ENCODE measurements around the gene SRSF5. TPM values are rescaled to one million over a fixed set of nuclear protein-coding genes. Genes with fewer than 3 reads are reported as not detected.

The SRSF5 gene

DNA sequence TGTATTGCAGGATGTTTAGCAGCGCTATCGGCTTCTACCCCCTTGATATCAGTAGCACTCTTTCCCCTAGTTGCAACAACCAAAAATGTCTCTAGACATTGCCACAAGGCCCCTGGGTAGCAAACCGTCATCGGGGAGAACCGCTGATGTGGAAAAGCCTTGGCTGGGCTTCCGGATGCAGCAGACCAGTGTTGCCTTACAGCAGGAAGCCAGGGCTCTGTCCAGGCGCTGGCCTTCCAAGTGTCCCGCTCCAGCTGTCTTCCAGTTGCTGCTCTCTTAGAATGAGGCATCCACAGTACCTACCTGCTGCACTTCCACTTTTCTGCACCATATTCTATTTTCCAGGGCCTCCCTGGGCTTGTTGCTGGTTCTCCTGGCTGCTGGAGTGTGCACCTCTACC lies 52.7 kb downstream of the SRSF5 start:
- Histone ChIP-seq H2BK15ac (ENCODE audit: low read length) (peak overlapping the region; percentile 13), H3K4me1 (ENCODE audit: control insufficient read depth in 2 of 2, insufficient read depth in 1 of 2, low read depth in 1 of 2, low read length in 2 of 2) (peaks cover 2 to 5% of the 10 kb centered on the region in 2 donors), H2BK120ac (ENCODE audit: low read depth, low read length) (peak overlapping the region; percentile 8), H3K4me3 (ENCODE audit: low read length in 2 of 2) (no peak overlapping the region), H3K36me3 (replicated peaks in 1 of 2; ENCODE audit: control insufficient read depth in 2 of 2, insufficient read depth in 2 of 2, low read length in 2 of 2) (no peaks in the 10 kb centered on the region), H3K27ac (replicated peaks; ENCODE audit: low read length) (no peak overlapping the region), H3K9me3 (replicated peaks in 1 of 2; ENCODE audit: control insufficient read depth in 2 of 2, insufficient read depth in 1 of 2, low read depth in 1 of 2, low read length in 2 of 2) (peaks cover 0 to 2% of the 10 kb centered on the region in 2 donors), H3K9ac (ENCODE audit: low read depth, low read length, poor library complexity) (no peak overlapping the region), H3K14ac (ENCODE audit: low read length) (peak overlapping the region; percentile 9), H2BK5ac (ENCODE audit: low read length) (no peak overlapping the region), H3K79me1 (ENCODE audit: low read depth, low read length) (no peaks in the 10 kb centered on the region), H4K91ac (ENCODE audit: low read depth, low read length, poor library complexity) (no peak overlapping the region), H3K23ac (ENCODE audit: low read depth, low read length, poor library complexity) (no peak overlapping the region), H2AK5ac (ENCODE audit: low read depth, low read length) (no peak overlapping the region), H2BK12ac (ENCODE audit: low read length) (peak overlapping the region; percentile 59), H3K18ac (ENCODE audit: low read length) (peak overlapping the region; percentile 15), H3K4ac (ENCODE audit: low read length) (no peak overlapping the region), H3K4me2 (ENCODE audit: insufficient read depth, low read length, poor library complexity, severe bottlenecking) (no peak overlapping the region), H2AFZ (ENCODE audit: low read length) (peak overlapping the region; percentile 46), H4K8ac (ENCODE audit: low read depth, low read length) (no peak overlapping the region), H3K27me3 (ENCODE audit: control insufficient read depth in 3 of 3, insufficient read depth in 3 of 3, low read depth in 1 of 3, low read length in 3 of 3) (peaks cover 0 to 6% (median 0%) of the 10 kb centered on the region in 3 experiments)
- no peak for DNase-seq (ENCODE audit: low spot score)
- no CpG with 5 or more reads among the region's 8 CpGs for WGBS, 2 donors (ENCODE audit: extremely low coverage in 2 of 2, insufficient read length in 2 of 2, insufficient replicate concordance in 1 of 2)

DNA sequence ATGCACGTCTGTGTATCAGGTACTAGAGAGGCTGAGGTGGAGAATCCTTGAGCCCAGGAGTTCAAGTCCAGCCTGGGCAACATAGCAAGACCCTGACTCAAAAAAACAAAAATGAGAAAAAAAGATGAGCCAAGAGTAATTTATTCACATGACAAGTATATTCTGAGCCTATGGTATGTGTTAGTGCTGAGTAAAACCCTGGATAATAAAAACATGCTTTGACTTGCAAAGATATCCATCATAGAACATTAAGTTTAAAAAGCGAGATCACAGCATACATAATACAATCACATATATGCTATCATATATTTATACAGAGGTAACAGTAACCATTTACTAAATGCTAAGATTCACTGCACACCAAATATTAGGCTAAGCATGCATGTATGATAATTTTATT lies 54.0 kb downstream of the SRSF5 start:
- H2BK12ac ChIP-seq (ENCODE audit: low read length), result no peak overlapping the region
- no peak overlapping the region for H2AFZ ChIP-seq (ENCODE audit: low read length)
- H3K9ac ChIP-seq (ENCODE audit: low read depth, low read length, poor library complexity), result no peak overlapping the region
- H2BK15ac ChIP-seq (ENCODE audit: low read length), result no peak overlapping the region
- no CpG with 5 or more reads among the region's 2 CpGs for WGBS, 2 donors (ENCODE audit: extremely low coverage in 2 of 2, insufficient read length in 2 of 2, insufficient replicate concordance in 1 of 2)
- no peak overlapping the region for H3K18ac ChIP-seq (ENCODE audit: low read length)
- no peak overlapping the region for H4K91ac ChIP-seq (ENCODE audit: low read depth, low read length, poor library complexity)
- H2BK5ac ChIP-seq (ENCODE audit: low read length), result no peak overlapping the region
- no peak overlapping the region for H3K23ac ChIP-seq (ENCODE audit: low read depth, low read length, poor library complexity)
- peaks cover 2 to 5% of the 10 kb centered on the region in 2 donors for H3K4me1 ChIP-seq (ENCODE audit: control insufficient read depth in 2 of 2, insufficient read depth in 1 of 2, low read depth in 1 of 2, low read length in 2 of 2)
- no peak overlapping the region for H4K8ac ChIP-seq (ENCODE audit: low read depth, low read length)
- H2AK5ac ChIP-seq (ENCODE audit: low read depth, low read length), result no peak overlapping the region
- no peak overlapping the region for H3K14ac ChIP-seq (ENCODE audit: low read length)
- peaks cover 0 to 6% (median 0%) of the 10 kb centered on the region in 3 experiments for H3K27me3 ChIP-seq (ENCODE audit: control insufficient read depth in 3 of 3, insufficient read depth in 3 of 3, low read depth in 1 of 3, low read length in 3 of 3)
- no peaks in the 10 kb centered on the region for H3K36me3 ChIP-seq (replicated peaks in 1 of 2; ENCODE audit: control insufficient read depth in 2 of 2, insufficient read depth in 2 of 2, low read length in 2 of 2)
- no peak overlapping the region for H3K27ac ChIP-seq (replicated peaks; ENCODE audit: low read length)
- no peak overlapping the region for H3K4me3 ChIP-seq (ENCODE audit: low read length in 2 of 2)
- DNase-seq (ENCODE audit: low spot score), result no peak
- H3K79me1 ChIP-seq (ENCODE audit: low read depth, low read length), result no peaks in the 10 kb centered on the region
- H3K9me3 ChIP-seq (replicated peaks in 1 of 2; ENCODE audit: control insufficient read depth in 2 of 2, insufficient read depth in 1 of 2, low read depth in 1 of 2, low read length in 2 of 2), result peaks cover 2 to 3% of the 10 kb centered on the region in 2 donors
- no peak overlapping the region for H3K4ac ChIP-seq (ENCODE audit: low read length)
- no peak overlapping the region for H3K4me2 ChIP-seq (ENCODE audit: insufficient read depth, low read length, poor library complexity, severe bottlenecking)
- no peak overlapping the region for H2BK120ac ChIP-seq (ENCODE audit: low read depth, low read length)

Small RNA genes lying within 50 kb of the gene (small RNA-seq; reads per million reads assigned to genes)
- not detected for gene RF00614 (ENCODE audit: insufficient read depth)

All from neuronal stem cell (in vitro differentiated cells).